HG03558 (cell line): Measurements from ENCODE around the gene CFAP54.

Source experiments
- ATAC-seq: cut with Tn5 transposase; IDR thresholded peaks from one replicate; pipeline ENCODE4 v1.9.1; 2021; ENCODE audit warnings: moderate number of reproducible peaks; ENCODE audit not compliant: unreplicated experiment; ENCODE audit errors: extremely low read depth

CFAP54 gene

GRCh38 chr12:96919510-96920210 lies 430.3 kb downstream of the CFAP54 start:
- no peak for ATAC-seq
